ENCODE measurements around the gene RYR1. TPM values are rescaled to one million over a fixed set of nuclear protein-coding genes. Genes with fewer than 3 reads are reported as not detected.
"Not testable (repeated sequence)": the region's sequence is repeated elsewhere in the genome, so short reads cannot be mapped to it uniquely, and the experiment has no call there.

Gene RYR1
- total and polyA plus RNA-seq, 5 donors from 2014 or later, result 0.07 to 4.9 (median 0.41) TPM

GRCh38 chr19:38466050-38466449, 32.6 kb downstream of the RYR1 start:
- H3K36me3 Mint-ChIP-seq, result no peaks in the 10 kb centered on the region
- no peaks in the 10 kb centered on the region for H3K27me3 ChIP-seq (ENCODE audit: control insufficient read depth, insufficient read depth, low read length)

GRCh38 chr19:38467541-38468525, 34.3 kb downstream of the RYR1 start:
- H3K9me3 Mint-ChIP-seq, result no peaks in the 10 kb centered on the region
- Histone ChIP-seq H3K4me3 (ENCODE audit: low read depth, low read length) (no peak overlapping the region), H3K27ac (ENCODE audit: insufficient read depth, low read length, poor library complexity, severe bottlenecking) (no peak overlapping the region), H3K4me1 (ENCODE audit: control insufficient read depth, insufficient read depth, low read length, poor library complexity, severe bottlenecking) (no peaks in the 10 kb centered on the region), H3K9me3 (ENCODE audit: control insufficient read depth in 2 of 2, low read length in 2 of 2) (no peaks in the 10 kb centered on the region), H3K27me3 (ENCODE audit: control insufficient read depth, insufficient read depth, low read length) (no peaks in the 10 kb centered on the region), H3K36me3 (ENCODE audit: control insufficient read depth, insufficient read depth, low read length) (no peaks in the 10 kb centered on the region)
- ATAC-seq (ENCODE audit: low read depth in 2 of 2) (no peak), DNase-seq (no peak)
- peak overlapping the region in 1 of 3 donors; percentile 85 for H3K27ac Mint-ChIP-seq
- H3K4me1 Mint-ChIP-seq, result no peaks in the 10 kb centered on the region
- no peaks in the 10 kb centered on the region for H3K27me3 Mint-ChIP-seq
- H3K4me3 Mint-ChIP-seq, result no peak overlapping the region
- no peaks in the 10 kb centered on the region for H3K36me3 Mint-ChIP-seq

More at GRCh38 chr19:38466050-38466449, 32.6 kb downstream of the RYR1 start:
- Histone ChIP-seq H3K36me3 (ENCODE audit: control insufficient read depth, insufficient read depth, low read length) (no peaks in the 10 kb centered on the region), H3K27ac (ENCODE audit: insufficient read depth, low read length, poor library complexity, severe bottlenecking) (no peak overlapping the region), H3K4me1 (ENCODE audit: control insufficient read depth, insufficient read depth, low read length, poor library complexity, severe bottlenecking) (no peaks in the 10 kb centered on the region), H3K9me3 (ENCODE audit: control insufficient read depth in 2 of 2, low read length in 2 of 2) (no peaks in the 10 kb centered on the region), H3K4me3 (ENCODE audit: low read depth, low read length) (no peak overlapping the region)
- no peaks in the 10 kb centered on the region for H3K27me3 Mint-ChIP-seq
- no peaks in the 10 kb centered on the region for H3K9me3 Mint-ChIP-seq
- ATAC-seq (ENCODE audit: low read depth in 2 of 2) (no peak), DNase-seq (no peak)
- H3K27ac Mint-ChIP-seq, result no peak overlapping the region
- no peak overlapping the region for H3K4me3 Mint-ChIP-seq
- H3K4me1 Mint-ChIP-seq, result no peaks in the 10 kb centered on the region

GRCh38 chr19:38469151-38469550, 35.7 kb downstream of the RYR1 start:
- H3K36me3 Mint-ChIP-seq, result no peaks in the 10 kb centered on the region
- H3K27ac ChIP-seq (ENCODE audit: insufficient read depth, low read length, poor library complexity, severe bottlenecking), result no peak overlapping the region
- DNase-seq, result no peak
- H3K27me3 Mint-ChIP-seq, result no peaks in the 10 kb centered on the region
- no peak overlapping the region for H3K4me3 ChIP-seq (ENCODE audit: low read depth, low read length)
- no peak overlapping the region for H3K27ac Mint-ChIP-seq
- H3K4me3 Mint-ChIP-seq, result no peak overlapping the region
- H3K9me3 Mint-ChIP-seq, result no peaks in the 10 kb centered on the region
- no peaks in the 10 kb centered on the region for H3K36me3 ChIP-seq (ENCODE audit: control insufficient read depth, insufficient read depth, low read length)
- ATAC-seq (ENCODE audit: low read depth in 2 of 2), result no peak
- no peaks in the 10 kb centered on the region for H3K9me3 ChIP-seq (ENCODE audit: control insufficient read depth in 2 of 2, low read length in 2 of 2)
- H3K4me1 ChIP-seq (ENCODE audit: control insufficient read depth, insufficient read depth, low read length, poor library complexity, severe bottlenecking), result no peaks in the 10 kb centered on the region
- no peaks in the 10 kb centered on the region for H3K27me3 ChIP-seq (ENCODE audit: control insufficient read depth, insufficient read depth, low read length)
- no peaks in the 10 kb centered on the region for H3K4me1 Mint-ChIP-seq

GRCh38 chr19:38470788-38471480, 37.4 kb downstream of the RYR1 start:
- no peak overlapping the region for H3K4me3 Mint-ChIP-seq

GRCh38 chr19:38472725-38473124, 39.2 kb downstream of the RYR1 start:
- not testable (repeated sequence) for H3K27me3 ChIP-seq (ENCODE audit: control insufficient read depth, insufficient read depth, low read length); H3K27ac Mint-ChIP-seq; H3K27me3 Mint-ChIP-seq; H3K36me3 ChIP-seq (ENCODE audit: control insufficient read depth, insufficient read depth, low read length); DNase-seq; H3K4me3 ChIP-seq (ENCODE audit: low read depth, low read length); H3K4me1 Mint-ChIP-seq; H3K4me1 ChIP-seq (ENCODE audit: control insufficient read depth, insufficient read depth, low read length, poor library complexity, severe bottlenecking); H3K36me3 Mint-ChIP-seq; H3K4me3 Mint-ChIP-seq; H3K27ac ChIP-seq (ENCODE audit: insufficient read depth, low read length, poor library complexity, severe bottlenecking); ATAC-seq (ENCODE audit: low read depth in 2 of 2); H3K9me3 Mint-ChIP-seq; H3K9me3 ChIP-seq (ENCODE audit: control insufficient read depth in 2 of 2, low read length in 2 of 2)

More at GRCh38 chr19:38470788-38471480, 37.4 kb downstream of the RYR1 start:
- Histone ChIP-seq H3K9me3 (ENCODE audit: control insufficient read depth in 2 of 2, low read length in 2 of 2) (no peaks in the 10 kb centered on the region), H3K4me3 (ENCODE audit: low read depth, low read length) (no peak overlapping the region), H3K36me3 (ENCODE audit: control insufficient read depth, insufficient read depth, low read length) (no peaks in the 10 kb centered on the region), H3K4me1 (ENCODE audit: control insufficient read depth, insufficient read depth, low read length, poor library complexity, severe bottlenecking) (no peaks in the 10 kb centered on the region), H3K27ac (ENCODE audit: insufficient read depth, low read length, poor library complexity, severe bottlenecking) (no peak overlapping the region), H3K27me3 (ENCODE audit: control insufficient read depth, insufficient read depth, low read length) (no peaks in the 10 kb centered on the region)
- DNase-seq (no peak), ATAC-seq (ENCODE audit: low read depth in 2 of 2) (no peak)
- H3K9me3 Mint-ChIP-seq, result no peaks in the 10 kb centered on the region
- H3K4me1 Mint-ChIP-seq, result no peaks in the 10 kb centered on the region
- H3K36me3 Mint-ChIP-seq, result no peaks in the 10 kb centered on the region
- peak overlapping the region in 1 of 3 donors; percentile 88 for H3K27ac Mint-ChIP-seq
- H3K27me3 Mint-ChIP-seq, result no peaks in the 10 kb centered on the region

GRCh38 chr19:38473201-38473600, 39.7 kb downstream of the RYR1 start:
- Mint-ChIP-seq H3K36me3 (no peaks in the 10 kb centered on the region), H3K4me1 (no peaks in the 10 kb centered on the region), H3K27ac (no peak overlapping the region), H3K9me3 (no peaks in the 10 kb centered on the region), H3K27me3 (no peaks in the 10 kb centered on the region), H3K4me3 (no peak overlapping the region)
- DNase-seq (no peak), ATAC-seq (ENCODE audit: low read depth in 2 of 2) (no peak)
- Histone ChIP-seq H3K27ac (ENCODE audit: insufficient read depth, low read length, poor library complexity, severe bottlenecking) (no peak overlapping the region), H3K4me3 (ENCODE audit: low read depth, low read length) (no peak overlapping the region), H3K27me3 (ENCODE audit: control insufficient read depth, insufficient read depth, low read length) (no peaks in the 10 kb centered on the region), H3K4me1 (ENCODE audit: control insufficient read depth, insufficient read depth, low read length, poor library complexity, severe bottlenecking) (no peaks in the 10 kb centered on the region), H3K9me3 (ENCODE audit: control insufficient read depth in 2 of 2, low read length in 2 of 2) (no peaks in the 10 kb centered on the region), H3K36me3 (ENCODE audit: control insufficient read depth, insufficient read depth, low read length) (no peaks in the 10 kb centered on the region)

- H3K9me3 Mint-ChIP-seq, result no peaks in the 10 kb centered on the region
- DNase-seq (no peak), ATAC-seq (ENCODE audit: low read depth in 2 of 2) (no peak)
- no peaks in the 10 kb centered on the region for H3K4me1 Mint-ChIP-seq
- no peaks in the 10 kb centered on the region for H3K36me3 ChIP-seq (ENCODE audit: control insufficient read depth, insufficient read depth, low read length)
- H3K4me1 ChIP-seq (ENCODE audit: control insufficient read depth, insufficient read depth, low read length, poor library complexity, severe bottlenecking), result no peaks in the 10 kb centered on the region
- H3K27ac ChIP-seq (ENCODE audit: insufficient read depth, low read length, poor library complexity, severe bottlenecking), result no peak overlapping the region
- no peaks in the 10 kb centered on the region for H3K27me3 Mint-ChIP-seq
- no peaks in the 10 kb centered on the region for H3K27me3 ChIP-seq (ENCODE audit: control insufficient read depth, insufficient read depth, low read length)
- no peaks in the 10 kb centered on the region for H3K36me3 Mint-ChIP-seq
- no peak overlapping the region for H3K27ac Mint-ChIP-seq
- H3K4me3 ChIP-seq (ENCODE audit: low read depth, low read length), result no peak overlapping the region
- no peaks in the 10 kb centered on the region for H3K9me3 ChIP-seq (ENCODE audit: control insufficient read depth in 2 of 2, low read length in 2 of 2)
- no peak overlapping the region for H3K4me3 Mint-ChIP-seq
These were observed 41.7 kb downstream of the RYR1 start for GRCh38 chr19:38475176-38475575.

Data from CD4-positive, CD25-positive, alpha-beta regulatory T cell (primary cell).